SK-N-SH treated with all-trans-retinoic acid at 6 μM for 48 hours (cell line): ENCODE data around the gene RWDD1.

Source experiments
- ATAC-seq: fragments of 200-7000 bp; cut with Tn5 transposase; 3 replicates; pipeline ENCODE4 v1.9.1; 2020; ENCODE audit warnings: mild to moderate bottlenecking, moderate library complexity
- ARNTL ChIP-seq: fragments of 450-650 bp; formaldehyde crosslinking; IDR thresholded peaks from 2 replicates; pipeline ENCODE4 v1.5.0; 2020; ENCODE audit warnings: low read depth, mild to moderate bottlenecking, moderate library complexity, borderline replicate concordance
- CSDC2 ChIP-seq: fragments of 250-450 bp; sonication (Bioruptor Pico); IDR thresholded peaks from 2 replicates; pipeline ENCODE4 v1.5.0; 2020; ENCODE audit warnings: mild to moderate bottlenecking, moderate library complexity
- CSRNP3 ChIP-seq: fragments of 250-450 bp; sonication (Bioruptor Pico); IDR thresholded peaks from 2 replicates; pipeline ENCODE4 v1.5.1; 2021; ENCODE audit warnings: mild to moderate bottlenecking, moderate library complexity
- GLIS3 ChIP-seq: fragments of 250-450 bp; sonication (Bioruptor Pico); IDR thresholded peaks from 2 replicates; pipeline ENCODE4 v1.5.0; 2020; ENCODE audit warnings: mild to moderate bottlenecking, moderate library complexity
- ISL1 ChIP-seq: fragments of 250-450 bp; sonication (Bioruptor Pico); IDR thresholded peaks from 2 replicates; pipeline ENCODE4 v2.1.2; 2022; ENCODE audit warnings: mild to moderate bottlenecking, moderate library complexity
- OSR1 ChIP-seq: fragments of 250-450 bp; sonication (Bioruptor Pico); IDR thresholded peaks from 2 replicates; pipeline ENCODE4 v1.8.0; 2022; ENCODE audit warnings: moderate library complexity, mild to moderate bottlenecking, inconsistent platforms
- PPARA ChIP-seq: fragments of 250-450 bp; sonication (Bioruptor Pico); IDR thresholded peaks from 2 replicates; pipeline ENCODE4 v1.5.0; 2020; ENCODE audit warnings: mild to moderate bottlenecking, borderline replicate concordance
- SNAI2 ChIP-seq: fragments of 250-450 bp; sonication (Bioruptor Pico); IDR thresholded peaks from 2 replicates; pipeline ENCODE4 v1.5.0; 2020; ENCODE audit warnings: mild to moderate bottlenecking, moderate library complexity
- TOX ChIP-seq: fragments of 250-450 bp; sonication (Bioruptor Pico); IDR thresholded peaks from 2 replicates; pipeline ENCODE4 v1.8.0; 2021; ENCODE audit warnings: mild to moderate bottlenecking, moderate library complexity, borderline replicate concordance
- TSHZ2 ChIP-seq: fragments of 250-450 bp; sonication (Bioruptor Pico); IDR thresholded peaks from 2 replicates; pipeline ENCODE4 v1.5.0; 2020; ENCODE audit warnings: mild to moderate bottlenecking, moderate library complexity
- ZC3H10 ChIP-seq: fragments of 250-450 bp; sonication (Bioruptor Pico); IDR thresholded peaks from 2 replicates; pipeline ENCODE4 v1.5.1; 2021; ENCODE audit warnings: mild to moderate bottlenecking, moderate library complexity
- ZFP3 ChIP-seq: fragments of 250-450 bp; sonication (Bioruptor Pico); IDR thresholded peaks from 2 replicates; pipeline ENCODE4 v1.5.0; 2020; ENCODE audit warnings: mild to moderate bottlenecking, moderate library complexity
- ZNF70 ChIP-seq: fragments of 450-650 bp; formaldehyde crosslinking; IDR thresholded peaks from 2 replicates; pipeline ENCODE4 v1.5.0; 2020; ENCODE audit warnings: mild to moderate bottlenecking, moderate library complexity
- TF ChIP-seq, protein P1 (sequence below): fragments of 250-450 bp; sonication (Bioruptor Pico); IDR thresholded peaks from 2 replicates; pipeline ENCODE4 v1.8.0; 2020; ENCODE audit warnings: mild to moderate bottlenecking, moderate library complexity, borderline replicate concordance
- TF ChIP-seq, protein P2 (sequence below): fragments of 250-450 bp; sonication (Bioruptor Pico); IDR thresholded peaks from 2 replicates; pipeline ENCODE4 v1.5.1; 2020; ENCODE audit warnings: low read depth, mild to moderate bottlenecking, moderate library complexity
- TF ChIP-seq, protein P3 (sequence below): fragments of 250-450 bp; sonication (Bioruptor Pico); IDR thresholded peaks from 2 replicates; pipeline ENCODE4 v1.8.0; 2021; ENCODE audit warnings: low read depth, mild to moderate bottlenecking, moderate library complexity, borderline replicate concordance

RWDD1 gene

DNA sequence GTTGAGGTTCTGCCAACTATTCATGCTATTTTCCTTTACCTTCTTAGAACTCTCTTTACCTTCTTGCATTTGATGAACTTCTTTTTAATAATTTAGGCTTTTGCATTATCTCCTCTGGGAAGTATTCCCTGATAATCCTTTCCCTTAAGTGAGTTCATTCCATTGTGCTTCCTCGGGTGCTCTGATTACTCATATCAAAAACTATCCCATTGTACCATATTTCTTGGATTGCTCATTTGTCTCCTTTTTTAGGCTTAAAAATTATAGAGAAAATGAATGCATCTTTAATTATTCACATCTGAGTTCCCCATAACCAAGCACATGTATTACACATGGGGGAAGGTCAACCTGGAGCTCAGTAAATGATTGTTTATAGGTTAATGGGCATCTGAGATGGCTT is 15.2 kb upstream of the RWDD1 start:
- peak; percentile 57; the same call in 2 of the 3 replicates for ATAC-seq
- TF ChIP-seq TSHZ2 (CRISPR knock-in tag) (no peak), TOX (CRISPR knock-in tag) (no peak), ARNTL (CRISPR knock-in tag) (no peak), PPARA (CRISPR knock-in tag) (no peak), OSR1 (CRISPR knock-in tag) (no peak)

DNA sequence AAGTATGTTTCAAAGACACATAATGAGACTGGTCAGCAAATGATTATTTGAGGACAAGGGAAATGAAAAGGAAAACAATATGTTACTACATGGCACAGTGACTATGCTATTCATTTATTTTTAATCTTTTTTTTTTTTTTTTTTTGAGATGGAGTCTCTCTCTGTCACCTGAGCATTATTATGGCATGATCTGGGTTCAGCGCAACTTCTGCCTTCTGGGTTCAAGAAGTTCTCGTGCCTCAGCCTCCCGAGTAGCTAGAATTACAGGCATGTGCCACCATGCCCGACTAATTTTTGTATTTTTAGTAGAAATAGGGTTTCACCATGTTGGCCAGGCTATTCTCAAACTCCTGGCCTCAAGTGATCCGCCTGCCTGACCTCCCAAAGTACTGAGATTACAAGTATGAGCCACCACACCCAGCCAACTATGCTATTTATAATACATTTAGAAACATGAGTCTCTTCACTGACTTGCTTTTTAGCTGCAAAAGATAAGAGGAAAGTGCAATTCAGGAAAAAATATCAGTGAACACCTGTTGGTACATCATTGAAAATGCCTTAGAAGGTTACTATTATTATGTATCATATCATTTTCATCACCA is 14.4 kb upstream of the RWDD1 start:
- TF ChIP-seq ARNTL (CRISPR knock-in tag) (no peak), ISL1 (CRISPR knock-in tag) (no peak), ZNF70 (CRISPR knock-in tag) (no peak), CSDC2 (no peak), ZFP3 (CRISPR knock-in tag) (no peak), SNAI2 (CRISPR knock-in tag) (no peak), TSHZ2 (CRISPR knock-in tag) (no peak), GLIS3 (CRISPR knock-in tag) (no peak), CSRNP3 (no peak)
- TF ChIP-seq, protein P1, sequence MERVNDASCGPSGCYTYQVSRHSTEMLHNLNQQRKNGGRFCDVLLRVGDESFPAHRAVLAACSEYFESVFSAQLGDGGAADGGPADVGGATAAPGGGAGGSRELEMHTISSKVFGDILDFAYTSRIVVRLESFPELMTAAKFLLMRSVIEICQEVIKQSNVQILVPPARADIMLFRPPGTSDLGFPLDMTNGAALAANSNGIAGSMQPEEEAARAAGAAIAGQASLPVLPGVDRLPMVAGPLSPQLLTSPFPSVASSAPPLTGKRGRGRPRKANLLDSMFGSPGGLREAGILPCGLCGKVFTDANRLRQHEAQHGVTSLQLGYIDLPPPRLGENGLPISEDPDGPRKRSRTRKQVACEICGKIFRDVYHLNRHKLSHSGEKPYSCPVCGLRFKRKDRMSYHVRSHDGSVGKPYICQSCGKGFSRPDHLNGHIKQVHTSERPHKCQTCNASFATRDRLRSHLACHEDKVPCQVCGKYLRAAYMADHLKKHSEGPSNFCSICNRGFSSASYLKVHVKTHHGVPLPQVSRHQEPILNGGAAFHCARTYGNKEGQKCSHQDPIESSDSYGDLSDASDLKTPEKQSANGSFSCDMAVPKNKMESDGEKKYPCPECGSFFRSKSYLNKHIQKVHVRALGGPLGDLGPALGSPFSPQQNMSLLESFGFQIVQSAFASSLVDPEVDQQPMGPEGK (CRISPR knock-in tag): no peak
- TF ChIP-seq, protein P2, sequence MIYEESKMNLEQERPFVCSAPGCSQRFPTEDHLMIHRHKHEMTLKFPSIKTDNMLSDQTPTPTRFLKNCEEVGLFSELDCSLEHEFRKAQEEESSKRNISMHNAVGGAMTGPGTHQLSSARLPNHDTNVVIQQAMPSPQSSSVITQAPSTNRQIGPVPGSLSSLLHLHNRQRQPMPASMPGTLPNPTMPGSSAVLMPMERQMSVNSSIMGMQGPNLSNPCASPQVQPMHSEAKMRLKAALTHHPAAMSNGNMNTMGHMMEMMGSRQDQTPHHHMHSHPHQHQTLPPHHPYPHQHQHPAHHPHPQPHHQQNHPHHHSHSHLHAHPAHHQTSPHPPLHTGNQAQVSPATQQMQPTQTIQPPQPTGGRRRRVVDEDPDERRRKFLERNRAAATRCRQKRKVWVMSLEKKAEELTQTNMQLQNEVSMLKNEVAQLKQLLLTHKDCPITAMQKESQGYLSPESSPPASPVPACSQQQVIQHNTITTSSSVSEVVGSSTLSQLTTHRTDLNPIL (CRISPR knock-in tag): no peak
- TF ChIP-seq, protein P3, sequence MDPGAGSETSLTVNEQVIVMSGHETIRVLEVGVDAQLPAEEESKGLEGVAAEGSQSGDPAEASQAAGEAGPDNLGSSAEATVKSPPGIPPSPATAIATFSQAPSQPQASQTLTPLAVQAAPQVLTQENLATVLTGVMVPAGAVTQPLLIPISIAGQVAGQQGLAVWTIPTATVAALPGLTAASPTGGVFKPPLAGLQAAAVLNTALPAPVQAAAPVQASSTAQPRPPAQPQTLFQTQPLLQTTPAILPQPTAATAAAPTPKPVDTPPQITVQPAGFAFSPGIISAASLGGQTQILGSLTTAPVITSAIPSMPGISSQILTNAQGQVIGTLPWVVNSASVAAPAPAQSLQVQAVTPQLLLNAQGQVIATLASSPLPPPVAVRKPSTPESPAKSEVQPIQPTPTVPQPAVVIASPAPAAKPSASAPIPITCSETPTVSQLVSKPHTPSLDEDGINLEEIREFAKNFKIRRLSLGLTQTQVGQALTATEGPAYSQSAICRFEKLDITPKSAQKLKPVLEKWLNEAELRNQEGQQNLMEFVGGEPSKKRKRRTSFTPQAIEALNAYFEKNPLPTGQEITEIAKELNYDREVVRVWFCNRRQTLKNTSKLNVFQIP (CRISPR knock-in tag): no peak
- no peak for ATAC-seq

DNA sequence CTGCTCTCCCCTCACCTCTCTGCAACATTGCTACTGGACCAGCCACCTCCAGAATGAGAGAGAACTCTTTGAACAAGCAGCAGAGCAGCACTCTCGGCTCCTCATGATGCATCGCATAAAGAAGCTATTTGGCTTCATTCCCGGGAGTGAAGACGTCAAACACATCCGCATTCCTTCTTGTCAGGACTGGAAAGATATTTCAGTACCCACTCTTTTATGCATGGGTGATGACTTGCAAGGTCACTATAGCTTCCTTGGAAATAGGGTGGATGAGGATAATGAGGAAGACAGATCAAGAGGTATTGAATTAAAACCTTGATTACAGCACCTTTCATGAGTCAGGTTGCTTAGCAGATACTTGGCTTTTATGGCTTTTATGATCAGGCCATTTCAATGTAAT is 13.4 kb upstream of the RWDD1 start:
- no peak for TF ChIP-seq ZC3H10 (CRISPR knock-in tag)
- no peak for TF ChIP-seq ZFP3 (CRISPR knock-in tag)
- TF ChIP-seq TSHZ2 (CRISPR knock-in tag): no peak
- TF ChIP-seq, protein P3 (CRISPR knock-in tag): no peak
- TF ChIP-seq ISL1 (CRISPR knock-in tag): peak; percentile 84
- peak; percentile 87 for ATAC-seq
